Measurements from ENCODE around the gene ADCY4. TPM values are rescaled to one million over a fixed set of nuclear protein-coding genes. Genes with fewer than 3 reads are reported as not detected.

ADCY4 gene
- polyA plus RNA-seq, 1 experiment: 6.8 TPM

- POLR2A ChIA-PET: no interaction called here
- peaks cover 36% of the 10 kb centered on the region for H3K36me3 ChIP-seq (ENCODE audit: control insufficient read depth, insufficient read depth, low read length)
- H3K4me3 ChIP-seq (ENCODE audit: low read depth, low read length): peak overlapping the region; percentile 98
Observed at GRCh38 chr14:24369907-24370687, 35.2 kb upstream of the ADCY4 start.

DNA sequence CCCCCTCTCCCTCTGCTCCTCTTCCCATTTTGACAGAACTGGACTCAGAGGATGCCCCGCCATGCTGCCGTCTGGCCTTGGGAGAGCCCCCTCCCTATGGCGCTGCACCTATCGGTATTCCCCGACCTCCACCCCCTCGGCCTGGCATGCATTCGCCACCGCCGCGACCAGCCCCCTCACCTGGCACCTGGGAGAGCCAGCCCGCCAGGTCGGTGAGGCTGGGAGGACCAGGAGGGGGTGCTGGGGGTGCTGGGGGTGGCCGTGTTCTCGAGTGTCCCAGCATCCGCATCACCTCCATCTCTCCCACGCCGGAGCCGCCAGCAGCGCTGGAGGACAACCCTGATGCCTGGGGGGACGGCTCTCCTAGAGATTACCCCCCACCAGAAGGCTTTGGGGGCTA lies 34.6 kb upstream of the ADCY4 start:
- TF ChIP-seq, protein P1, sequence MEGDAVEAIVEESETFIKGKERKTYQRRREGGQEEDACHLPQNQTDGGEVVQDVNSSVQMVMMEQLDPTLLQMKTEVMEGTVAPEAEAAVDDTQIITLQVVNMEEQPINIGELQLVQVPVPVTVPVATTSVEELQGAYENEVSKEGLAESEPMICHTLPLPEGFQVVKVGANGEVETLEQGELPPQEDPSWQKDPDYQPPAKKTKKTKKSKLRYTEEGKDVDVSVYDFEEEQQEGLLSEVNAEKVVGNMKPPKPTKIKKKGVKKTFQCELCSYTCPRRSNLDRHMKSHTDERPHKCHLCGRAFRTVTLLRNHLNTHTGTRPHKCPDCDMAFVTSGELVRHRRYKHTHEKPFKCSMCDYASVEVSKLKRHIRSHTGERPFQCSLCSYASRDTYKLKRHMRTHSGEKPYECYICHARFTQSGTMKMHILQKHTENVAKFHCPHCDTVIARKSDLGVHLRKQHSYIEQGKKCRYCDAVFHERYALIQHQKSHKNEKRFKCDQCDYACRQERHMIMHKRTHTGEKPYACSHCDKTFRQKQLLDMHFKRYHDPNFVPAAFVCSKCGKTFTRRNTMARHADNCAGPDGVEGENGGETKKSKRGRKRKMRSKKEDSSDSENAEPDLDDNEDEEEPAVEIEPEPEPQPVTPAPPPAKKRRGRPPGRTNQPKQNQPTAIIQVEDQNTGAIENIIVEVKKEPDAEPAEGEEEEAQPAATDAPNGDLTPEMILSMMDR (IDR thresholded peaks at IDR 0.05; ENCODE audit: insufficient read depth, low read depth, low read length): no peak
- ChIA-PET CTCF (interaction anchor here (0.8 to 8.4 kb wide), 5 partner anchors 9 to 62 kb away, joined by 3 to 59 read pairs (median 5); partner anchors contain the start of genes ADCY4, CBLN3, CIDEB and KHNYN), POLR2A (no interaction called here)

More at GRCh38 chr14:24369907-24370687, 35.2 kb upstream of the ADCY4 start:
- no peak for DNase-seq (ENCODE audit: low read depth)
- H3K27me3 ChIP-seq (ENCODE audit: control insufficient read depth, insufficient read depth, low read length): no peaks in the 10 kb centered on the region
- CTCF ChIA-PET: interaction anchor here (0.7 to 8.4 kb wide), 9 partner anchors 8 to 66 kb away, joined by 3 to 59 read pairs (median 4); partner anchors contain the start of genes ADCY4, CBLN3, CIDEB and KHNYN
- TF ChIP-seq, protein P1 (IDR thresholded peaks at IDR 0.05; ENCODE audit: insufficient read depth, low read depth, low read length): no peak

DNA sequence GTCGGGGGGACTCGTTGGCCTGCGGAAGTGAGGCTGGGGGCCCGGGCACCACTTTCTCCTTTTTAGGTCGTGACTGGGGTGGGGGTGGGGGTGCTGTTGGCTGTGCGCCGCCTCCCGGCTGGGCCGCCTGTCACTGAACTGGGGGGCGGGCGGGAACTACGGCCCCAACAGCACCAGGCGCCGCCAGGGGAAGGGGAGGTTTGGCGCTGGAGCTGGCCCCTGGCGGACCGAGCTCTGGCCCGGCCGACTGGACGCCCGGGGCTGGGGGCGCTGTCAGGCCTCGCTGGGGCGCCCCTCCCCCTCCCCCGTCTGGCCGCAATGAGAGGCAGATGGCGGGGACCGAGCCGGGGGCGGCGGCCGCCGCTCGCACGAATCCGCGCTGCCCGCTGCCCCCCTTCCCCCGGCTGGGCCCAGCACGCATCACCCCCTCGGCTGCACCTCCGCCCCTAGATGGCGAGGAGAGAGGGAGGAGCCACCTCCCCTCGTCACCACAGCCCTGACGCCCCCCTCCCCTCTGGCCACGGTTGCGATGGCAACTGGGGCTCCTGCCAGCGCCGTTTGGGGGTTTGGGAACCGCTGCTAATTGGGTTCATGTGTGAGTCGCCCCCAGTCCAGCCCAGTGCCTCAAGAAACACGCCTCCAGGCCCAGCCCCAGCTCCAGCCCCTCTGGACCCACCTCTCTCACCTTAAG lies 33.8 kb upstream of the ADCY4 start:
- ChIA-PET POLR2A (no interaction called here), CTCF (interaction anchor here (1.4 to 8.4 kb wide), 3 partner anchors 18 to 62 kb away, joined by 3 to 59 read pairs (median 51); partner anchors contain the start of genes ADCY4, CBLN3 and KHNYN)
- H3K27me3 ChIP-seq (ENCODE audit: control insufficient read depth, insufficient read depth, low read length): no peaks in the 10 kb centered on the region

More for the DNA sequence above, 34.6 kb upstream of the ADCY4 start:
- DNase-seq (ENCODE audit: low read depth): no peak
- H3K36me3 ChIP-seq (ENCODE audit: control insufficient read depth, insufficient read depth, low read length): peaks cover 33% of the 10 kb centered on the region
- H3K27me3 ChIP-seq (ENCODE audit: control insufficient read depth, insufficient read depth, low read length): no peaks in the 10 kb centered on the region
- peak overlapping the region; percentile 98 for H3K4me3 ChIP-seq (ENCODE audit: low read depth, low read length)

GRCh38 chr14:24368212-24368561 lies 33.3 kb upstream of the ADCY4 start:
- H3K27me3 ChIP-seq (ENCODE audit: control insufficient read depth, insufficient read depth, low read length): no peaks in the 10 kb centered on the region
- DNase-seq (ENCODE audit: low read depth): no peak
- H3K36me3 ChIP-seq (ENCODE audit: control insufficient read depth, insufficient read depth, low read length): peaks cover 25% of the 10 kb centered on the region
- CTCF ChIA-PET: interaction anchor here (1.4 to 8.4 kb wide), 3 partner anchors 17 to 63 kb away, joined by 3 to 59 read pairs (median 51); partner anchors contain the start of genes ADCY4, CBLN3 and KHNYN
- H3K4me3 ChIP-seq (ENCODE audit: low read depth, low read length): peak overlapping the region; percentile 98
- TF ChIP-seq, protein P1 (IDR thresholded peaks at IDR 0.05; ENCODE audit: insufficient read depth, low read depth, low read length): no peak
- POLR2A ChIA-PET: no interaction called here

More for the DNA sequence above, 33.8 kb upstream of the ADCY4 start:
- DNase-seq (ENCODE audit: low read depth): peak; percentile 51
- Histone ChIP-seq H3K4me3 (ENCODE audit: low read depth, low read length) (peak overlapping the region; percentile 98), H3K36me3 (ENCODE audit: control insufficient read depth, insufficient read depth, low read length) (peaks cover 30% of the 10 kb centered on the region)
- TF ChIP-seq, protein P1 (IDR thresholded peaks at IDR 0.05; ENCODE audit: insufficient read depth, low read depth, low read length): 0 out of 2 replicates have a peak, but pooled peaks have one; percentile 1

Measured in BJ (cell line).